ENCODE data around the gene BOLA1.
"Not testable (repeated sequence)": the region's sequence is repeated elsewhere in the genome, so short reads cannot be mapped to it uniquely, and the experiment has no call there.

BOLA1 gene

GRCh38 chr1:149899460-149900284 lies at the start of gene BOLA1:
TSS of gene BOLA1 (plus strand) at chr1:149899568. CDS start at chr1:149900060, 492 bp downstream.
- DNase-seq: peak; percentile 16

GRCh38 chr1:149849947-149850360 lies 49.4 kb upstream of the BOLA1 start:
- DNase-seq: no peak

GRCh38 chr1:149850732-149851345 lies 48.5 kb upstream of the BOLA1 start:
- DNase-seq: not testable (repeated sequence)

GRCh38 chr1:149851585-149852213 lies 47.7 kb upstream of the BOLA1 start:
- DNase-seq: not testable (repeated sequence)

GRCh38 chr1:149852263-149852662 lies 47.1 kb upstream of the BOLA1 start:
- not testable (repeated sequence) for DNase-seq

GRCh38 chr1:149860271-149860670 lies 39.1 kb upstream of the BOLA1 start:
- DNase-seq: not testable (repeated sequence)

- DNase-seq: not testable (repeated sequence)
Observed at GRCh38 chr1:149860684-149861496, 38.5 kb upstream of the BOLA1 start.

GRCh38 chr1:149861497-149862054 lies 37.8 kb upstream of the BOLA1 start:
- DNase-seq: not testable (repeated sequence)

GRCh38 chr1:149866887-149867286 lies 32.5 kb upstream of the BOLA1 start:
- DNase-seq: not testable (repeated sequence)

- not testable (repeated sequence) for DNase-seq
Observed at GRCh38 chr1:149873060-149873459, 26.3 kb upstream of the BOLA1 start.

- no peak for DNase-seq
Observed at GRCh38 chr1:149877211-149877946, 22.0 kb upstream of the BOLA1 start.

- no peak for DNase-seq
Observed at GRCh38 chr1:149879556-149879955, 19.8 kb upstream of the BOLA1 start.

GRCh38 chr1:149881876-149882275 lies 17.5 kb upstream of the BOLA1 start:
- DNase-seq: no peak

- no peak for DNase-seq
Observed at GRCh38 chr1:149883598-149884247, 15.6 kb upstream of the BOLA1 start.

GRCh38 chr1:149884433-149885338 lies 14.7 kb upstream of the BOLA1 start:
- peak; percentile 34 for DNase-seq

GRCh38 chr1:149885339-149886120 lies 13.8 kb upstream of the BOLA1 start:
- peak; percentile 53 for DNase-seq

GRCh38 chr1:149886121-149886395 lies 13.3 kb upstream of the BOLA1 start:
- not testable (repeated sequence) for DNase-seq

- DNase-seq: peak; percentile 94
Observed at GRCh38 chr1:149886396-149887195, 12.8 kb upstream of the BOLA1 start.

GRCh38 chr1:149887196-149887455 lies 12.2 kb upstream of the BOLA1 start:
- DNase-seq: not testable (repeated sequence)
